NCI-H2029 (cell line): ENCODE data around the gene XIRP2.

Experiments used
- DNase-seq: peaks from one replicate; lab custom pipeline; 2025; lab: John Stamatoyannopoulos, UW

The XIRP2 gene

GRCh38 chr2:167292430-167293171 lies 404.3 kb downstream of the XIRP2 start, which contains the start of gene B3GALT1:
B3GALT1 (plus strand) TSS chr2:167293001.
- peak; percentile 78 for DNase-seq

- no peak for DNase-seq
Observed at GRCh38 chr2:167293172-167293781, 405.0 kb downstream of the XIRP2 start.

GRCh38 chr2:167293943-167294775 lies 405.9 kb downstream of the XIRP2 start:
- no peak for DNase-seq

GRCh38 chr2:167294776-167295140 lies 406.5 kb downstream of the XIRP2 start:
- DNase-seq: no peak

GRCh38 chr2:167297292-167297691 lies 409.0 kb downstream of the XIRP2 start:
- DNase-seq: no peak

GRCh38 chr2:167298017-167298416 lies 409.7 kb downstream of the XIRP2 start:
- DNase-seq: no peak
